OCI-LY1 (cell line): ENCODE measurements around the gene PDE6D.

Experiments
- H2AFZ ChIP-seq: fragments of 200-600 bp; sonication (generic), shearing (Covaris generic); 2 replicates; pipeline ENCODE4 v1.6.0; 2014; ENCODE audit warnings: antibody characterized with exemption, mild to moderate bottlenecking, low read length
- H3F3A ChIP-seq: fragments of 200-600 bp; sonication (generic), shearing (Covaris generic); 2 replicates; pipeline ENCODE4 v1.6.0; 2014; ENCODE audit warnings: mild to moderate bottlenecking, antibody characterized with exemption, low read length, moderate library complexity; ENCODE audit not compliant: insufficient read depth
- H3K27ac ChIP-seq: fragments of 200-600 bp; sonication (generic); 2 replicates; pipeline ENCODE4 v1.5.1; 2014; ENCODE audit warnings: low read length, mixed run types, mild to moderate bottlenecking, low read depth; ENCODE audit not compliant: poor library complexity, severe bottlenecking
- H3K27me3 ChIP-seq: fragments of 200-600 bp; sonication (generic); 2 replicates; pipeline ENCODE4 v1.6.0; 2014; ENCODE audit warnings: antibody characterized with exemption, mild to moderate bottlenecking, low read length, moderate library complexity; ENCODE audit not compliant: insufficient read depth
- H3K36me3 ChIP-seq: fragments of 200-600 bp; sonication (generic); 2 replicates; pipeline ENCODE4 v1.6.1; 2014; ENCODE audit warnings: mild to moderate bottlenecking, antibody characterized with exemption, low read length, moderate library complexity, mixed read lengths; ENCODE audit not compliant: insufficient read depth
- H3K4me1 ChIP-seq: fragments of 200-600 bp; sonication (generic); 2 replicates; pipeline ENCODE4 v1.5.1; 2014; ENCODE audit warnings: mild to moderate bottlenecking, low read length, moderate library complexity; ENCODE audit not compliant: insufficient read depth, severe bottlenecking
- H3K4me2 ChIP-seq: fragments of 200-600 bp; sonication (generic), shearing (Covaris generic); 2 replicates; pipeline ENCODE4 v1.6.1; 2014; ENCODE audit warnings: low read length
- H3K4me3 ChIP-seq: fragments of 200-600 bp; sonication (generic); 2 replicates; pipeline ENCODE4 v1.5.1; 2014; ENCODE audit warnings: low read length, low read depth, mild to moderate bottlenecking, mixed read lengths; ENCODE audit not compliant: poor library complexity, severe bottlenecking
- H3K79me2 ChIP-seq: fragments of 200-600 bp; shearing (Covaris generic); 2 replicates; pipeline ENCODE4 v1.6.1; 2016; ENCODE audit warnings: mixed run types, low read length, mixed read lengths; ENCODE audit not compliant: insufficient read depth
- H3K9ac ChIP-seq: fragments of 200-600 bp; sonication (generic), shearing (Covaris generic); 2 replicates; pipeline ENCODE4 v1.6.1; 2014; ENCODE audit warnings: mild to moderate bottlenecking, low read length, mixed read lengths
- H3K9me2 ChIP-seq: fragments of 200-600 bp; sonication (generic), shearing (Covaris generic); 2 replicates; pipeline ENCODE4 v1.6.1; 2014; ENCODE audit warnings: low read depth, mild to moderate bottlenecking, low read length, mixed read lengths
- H3K9me3 ChIP-seq: fragments of 200-600 bp; shearing (Covaris generic); 2 replicates; pipeline ENCODE4 v1.6.1; 2014; ENCODE audit warnings: low read length, mixed read lengths
- H4K20me1 ChIP-seq: fragments of 200-600 bp; sonication (generic), shearing (Covaris generic); 2 replicates; pipeline ENCODE4 v1.6.0; 2016; ENCODE audit warnings: mild to moderate bottlenecking, low read length; ENCODE audit not compliant: insufficient read depth
- EZH2 ChIP-seq: fragments of 200-600 bp; sonication (generic), shearing (Covaris generic); IDR thresholded peaks from 2 replicates; pipeline ENCODE4 v1.8.0; 2017; ENCODE audit warnings: borderline replicate concordance, mixed run types, mild to moderate bottlenecking, antibody characterized with exemption, low read length, moderate library complexity, mixed read lengths
- TF ChIP-seq, protein P1 (sequence below): fragments of 200-600 bp; sonication (generic), shearing (Covaris generic); IDR thresholded peaks from 2 replicates; pipeline ENCODE4 v1.5.1; 2017; ENCODE audit warnings: mild to moderate bottlenecking, antibody characterized with exemption, low read length, moderate library complexity, mixed read lengths

PDE6D gene

DNA sequence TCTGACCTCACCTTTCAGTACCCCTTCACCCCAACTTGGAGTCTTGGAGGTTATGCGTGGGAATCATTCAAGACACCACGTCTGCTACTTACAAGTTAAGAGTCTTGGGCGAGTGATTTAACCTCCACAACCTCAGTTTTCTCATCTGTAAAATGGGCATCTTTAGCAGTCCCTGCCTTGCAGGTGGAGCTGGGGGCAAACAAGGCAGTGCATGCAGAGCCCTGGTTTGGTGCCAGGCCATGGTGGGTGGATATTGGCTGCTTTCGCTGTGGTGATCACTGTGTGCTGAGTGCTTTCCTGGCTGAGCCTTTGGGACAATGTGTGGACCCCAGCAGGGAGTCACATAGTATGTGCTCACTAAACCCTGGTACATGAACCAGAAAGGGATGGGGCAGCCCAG lies 93.1 kb downstream of the PDE6D start:
- Histone ChIP-seq H3K9me2 (no peaks in the 10 kb centered on the region), H3K9me3 (no peaks in the 10 kb centered on the region), H3K27ac (no peak overlapping the region), H3K4me1 (peaks cover 48% of the 10 kb centered on the region), H3K27me3 (peaks cover 4% of the 10 kb centered on the region; the same call in 1 of the 2 replicates), H3K4me2 (no peak overlapping the region; the same call in 1 of the 2 replicates), H4K20me1 (no peaks in the 10 kb centered on the region), H3K79me2 (no peaks in the 10 kb centered on the region), H2AFZ (no peak overlapping the region), H3F3A (no peaks in the 10 kb centered on the region), H3K4me3 (no peak overlapping the region), H3K9ac (peak overlapping the region; percentile 44; the same call in 1 of the 2 replicates), H3K36me3 (no peaks in the 10 kb centered on the region)
- TF ChIP-seq, protein P1, sequence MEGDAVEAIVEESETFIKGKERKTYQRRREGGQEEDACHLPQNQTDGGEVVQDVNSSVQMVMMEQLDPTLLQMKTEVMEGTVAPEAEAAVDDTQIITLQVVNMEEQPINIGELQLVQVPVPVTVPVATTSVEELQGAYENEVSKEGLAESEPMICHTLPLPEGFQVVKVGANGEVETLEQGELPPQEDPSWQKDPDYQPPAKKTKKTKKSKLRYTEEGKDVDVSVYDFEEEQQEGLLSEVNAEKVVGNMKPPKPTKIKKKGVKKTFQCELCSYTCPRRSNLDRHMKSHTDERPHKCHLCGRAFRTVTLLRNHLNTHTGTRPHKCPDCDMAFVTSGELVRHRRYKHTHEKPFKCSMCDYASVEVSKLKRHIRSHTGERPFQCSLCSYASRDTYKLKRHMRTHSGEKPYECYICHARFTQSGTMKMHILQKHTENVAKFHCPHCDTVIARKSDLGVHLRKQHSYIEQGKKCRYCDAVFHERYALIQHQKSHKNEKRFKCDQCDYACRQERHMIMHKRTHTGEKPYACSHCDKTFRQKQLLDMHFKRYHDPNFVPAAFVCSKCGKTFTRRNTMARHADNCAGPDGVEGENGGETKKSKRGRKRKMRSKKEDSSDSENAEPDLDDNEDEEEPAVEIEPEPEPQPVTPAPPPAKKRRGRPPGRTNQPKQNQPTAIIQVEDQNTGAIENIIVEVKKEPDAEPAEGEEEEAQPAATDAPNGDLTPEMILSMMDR = no peak
- TF ChIP-seq EZH2 = no peak

DNA sequence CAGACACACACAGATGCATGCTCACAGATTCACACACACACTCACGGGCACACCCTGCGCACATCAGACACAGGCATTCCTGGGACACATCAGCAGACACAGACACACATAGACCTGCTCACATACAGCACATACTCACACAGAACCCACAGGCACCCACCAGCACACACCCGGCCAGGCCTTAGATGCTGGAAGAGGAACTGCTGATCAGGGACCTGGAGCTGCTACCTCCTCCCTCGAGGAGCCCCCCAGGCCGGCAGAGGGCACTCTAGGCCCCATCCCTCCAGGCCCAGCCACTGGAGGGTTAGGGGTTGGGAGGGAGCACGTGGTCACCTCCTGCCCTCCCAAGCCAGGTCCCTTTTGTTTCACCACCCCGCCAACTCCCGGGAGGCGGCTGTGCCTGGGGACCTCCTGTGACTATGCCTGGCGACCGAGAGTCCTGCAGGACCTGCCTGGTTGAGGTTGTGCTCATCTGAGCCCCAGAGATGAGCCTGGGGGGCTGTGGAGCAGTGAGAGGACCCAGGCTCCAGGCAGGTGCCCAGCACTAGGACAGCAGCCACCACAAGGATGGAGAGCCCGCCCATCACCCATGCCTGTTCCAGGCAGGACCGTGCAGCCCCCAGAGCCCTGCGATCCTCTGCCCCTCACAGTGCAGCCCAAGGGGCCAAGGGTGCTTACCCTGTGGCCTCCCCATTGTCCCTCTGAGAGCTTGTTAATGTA lies 93.8 kb downstream of the PDE6D start:
- Histone ChIP-seq H3K9ac (peak overlapping the region; percentile 76; the same call in 1 of the 2 replicates), H3K4me3 (peak overlapping the region; percentile 54), H3K4me2 (peak overlapping the region; percentile 61), H3K9me3 (no peaks in the 10 kb centered on the region), H3K36me3 (no peaks in the 10 kb centered on the region), H3K27me3 (peaks cover 4% of the 10 kb centered on the region; the same call in 1 of the 2 replicates), H4K20me1 (no peaks in the 10 kb centered on the region), H3K4me1 (peaks cover 55% of the 10 kb centered on the region), H2AFZ (no peak overlapping the region), H3F3A (no peaks in the 10 kb centered on the region), H3K9me2 (no peaks in the 10 kb centered on the region), H3K27ac (peak overlapping the region; percentile 96), H3K79me2 (no peaks in the 10 kb centered on the region)
- TF ChIP-seq EZH2 = no peak
- TF ChIP-seq, protein P1 = peak; percentile 82

DNA sequence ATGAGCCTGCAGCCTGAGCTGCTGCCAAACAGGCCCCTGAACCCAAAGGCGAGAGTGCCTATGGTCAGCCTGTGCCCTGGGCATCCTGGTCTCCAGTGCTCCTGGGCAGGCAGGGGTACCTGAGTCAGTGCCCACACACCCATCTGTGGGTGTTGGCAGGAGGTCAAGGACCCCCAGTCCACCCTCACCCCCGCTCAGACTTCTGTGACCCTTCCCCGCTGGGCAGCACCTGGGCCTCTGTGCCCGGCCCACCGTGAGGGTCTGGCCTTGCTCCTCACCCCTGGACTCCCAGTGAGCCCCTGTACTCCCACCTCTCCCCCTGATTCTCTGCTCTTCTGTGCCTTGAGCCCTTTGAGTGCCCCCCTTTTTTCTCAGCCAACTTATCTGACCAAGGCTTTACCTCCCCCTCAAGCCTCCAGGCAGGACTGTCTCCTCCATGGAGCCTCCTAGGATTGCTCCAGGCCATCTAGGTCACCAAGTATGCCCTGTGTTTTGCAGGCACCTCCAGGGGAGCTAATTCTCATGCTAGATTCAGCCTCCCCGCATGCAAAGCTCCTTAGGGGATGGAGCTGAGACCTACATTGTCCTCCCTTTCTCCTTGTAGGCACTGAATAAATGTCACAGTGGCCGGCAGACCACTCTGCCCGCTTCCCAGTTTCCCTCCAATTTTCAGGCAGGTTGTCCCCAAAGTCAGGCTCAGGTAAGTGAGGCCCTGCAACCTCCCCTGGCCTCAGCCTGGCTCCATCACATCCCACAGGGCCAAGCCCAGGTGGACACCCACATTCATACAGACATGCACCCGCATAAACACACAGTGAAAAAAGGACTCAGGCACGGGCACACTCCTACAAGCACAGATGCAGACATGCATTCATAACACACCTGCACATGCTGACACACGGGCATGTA lies 94.6 kb downstream of the PDE6D start:
- peaks cover 63% of the 10 kb centered on the region for H3K4me1 ChIP-seq
- H3K9ac ChIP-seq = peak overlapping the region; percentile 76
- H3K4me3 ChIP-seq = peak overlapping the region; percentile 54
- no peak overlapping the region for H2AFZ ChIP-seq
- no peaks in the 10 kb centered on the region for H3F3A ChIP-seq
- no peaks in the 10 kb centered on the region for H3K9me3 ChIP-seq
- no peaks in the 10 kb centered on the region for H3K9me2 ChIP-seq
- H3K4me2 ChIP-seq = peak overlapping the region; percentile 61
- H4K20me1 ChIP-seq = no peaks in the 10 kb centered on the region
- peak overlapping the region; percentile 96 for H3K27ac ChIP-seq
- TF ChIP-seq EZH2 = no peak
- TF ChIP-seq, protein P1 = no peak
- H3K79me2 ChIP-seq = no peaks in the 10 kb centered on the region
- H3K27me3 ChIP-seq = peaks cover 4% of the 10 kb centered on the region; the same call in 1 of the 2 replicates
- H3K36me3 ChIP-seq = no peaks in the 10 kb centered on the region
